ENCODE data around the gene CEACAM20. TPM values are rescaled to one million over a fixed set of nuclear protein-coding genes. Genes with fewer than 3 reads are reported as not detected.
"Not testable (repeated sequence)": the region's sequence is repeated elsewhere in the genome, so short reads cannot be mapped to it uniquely, and the experiment has no call there.

The CEACAM20 gene
- total RNA-seq, 1 experiment from 2014 or later = 0.28 TPM

DNA sequence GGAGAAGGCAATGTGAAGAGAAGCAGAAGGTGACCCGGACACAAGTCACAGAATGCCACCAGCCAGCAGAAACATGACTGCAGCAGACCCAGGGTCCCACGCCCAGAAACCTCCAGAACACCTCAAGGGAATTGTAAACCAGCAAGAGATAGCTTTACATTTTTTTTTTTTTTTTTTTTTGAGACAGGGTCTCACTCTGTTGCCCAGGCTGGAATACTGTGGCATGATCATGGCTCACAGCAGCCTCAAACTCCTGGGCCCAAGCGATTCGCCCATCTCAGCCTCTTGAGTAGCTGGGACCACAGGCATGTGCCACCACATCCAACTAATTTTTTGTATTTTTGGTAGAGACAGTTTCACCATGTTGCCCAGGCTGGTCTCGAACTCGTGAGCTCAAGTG lies 10.5 kb upstream of the CEACAM20 start:
- H3K9me3 Mint-ChIP-seq (ENCODE audit: low read depth, unreplicated experiment) = no peaks in the 10 kb centered on the region
- H3K4me3 Mint-ChIP-seq (ENCODE audit: low read depth, unreplicated experiment) = no peak overlapping the region
- no TSS peak for BruUV-seq (replicated peaks)
- no peaks in the 10 kb centered on the region for H3K4me1 Mint-ChIP-seq (ENCODE audit: low read depth, unreplicated experiment)
- DNase-seq = no peak
- H3K27me3 Mint-ChIP-seq (ENCODE audit: unreplicated experiment) = peaks cover 79% of the 10 kb centered on the region
- TF ChIP-seq, protein P1, sequence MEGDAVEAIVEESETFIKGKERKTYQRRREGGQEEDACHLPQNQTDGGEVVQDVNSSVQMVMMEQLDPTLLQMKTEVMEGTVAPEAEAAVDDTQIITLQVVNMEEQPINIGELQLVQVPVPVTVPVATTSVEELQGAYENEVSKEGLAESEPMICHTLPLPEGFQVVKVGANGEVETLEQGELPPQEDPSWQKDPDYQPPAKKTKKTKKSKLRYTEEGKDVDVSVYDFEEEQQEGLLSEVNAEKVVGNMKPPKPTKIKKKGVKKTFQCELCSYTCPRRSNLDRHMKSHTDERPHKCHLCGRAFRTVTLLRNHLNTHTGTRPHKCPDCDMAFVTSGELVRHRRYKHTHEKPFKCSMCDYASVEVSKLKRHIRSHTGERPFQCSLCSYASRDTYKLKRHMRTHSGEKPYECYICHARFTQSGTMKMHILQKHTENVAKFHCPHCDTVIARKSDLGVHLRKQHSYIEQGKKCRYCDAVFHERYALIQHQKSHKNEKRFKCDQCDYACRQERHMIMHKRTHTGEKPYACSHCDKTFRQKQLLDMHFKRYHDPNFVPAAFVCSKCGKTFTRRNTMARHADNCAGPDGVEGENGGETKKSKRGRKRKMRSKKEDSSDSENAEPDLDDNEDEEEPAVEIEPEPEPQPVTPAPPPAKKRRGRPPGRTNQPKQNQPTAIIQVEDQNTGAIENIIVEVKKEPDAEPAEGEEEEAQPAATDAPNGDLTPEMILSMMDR (IDR thresholded peaks at IDR 0.05; ENCODE audit: unreplicated experiment) = no peak
- CTCF ChIA-PET = interaction anchor here (0.7 kb wide), 1 partner anchor 9 kb away, joined by 5 read pairs; no protein-coding TSS in a partner anchor
- intact Hi-C loops (cut with micrococcal nuclease; ENCODE audit: unreplicated experiment) = no loop called here
- H3K36me3 Mint-ChIP-seq (ENCODE audit: insufficient read depth, unreplicated experiment) = no peaks in the 10 kb centered on the region
- no peak overlapping the region for H3K27ac Mint-ChIP-seq (ENCODE audit: unreplicated experiment)

DNA sequence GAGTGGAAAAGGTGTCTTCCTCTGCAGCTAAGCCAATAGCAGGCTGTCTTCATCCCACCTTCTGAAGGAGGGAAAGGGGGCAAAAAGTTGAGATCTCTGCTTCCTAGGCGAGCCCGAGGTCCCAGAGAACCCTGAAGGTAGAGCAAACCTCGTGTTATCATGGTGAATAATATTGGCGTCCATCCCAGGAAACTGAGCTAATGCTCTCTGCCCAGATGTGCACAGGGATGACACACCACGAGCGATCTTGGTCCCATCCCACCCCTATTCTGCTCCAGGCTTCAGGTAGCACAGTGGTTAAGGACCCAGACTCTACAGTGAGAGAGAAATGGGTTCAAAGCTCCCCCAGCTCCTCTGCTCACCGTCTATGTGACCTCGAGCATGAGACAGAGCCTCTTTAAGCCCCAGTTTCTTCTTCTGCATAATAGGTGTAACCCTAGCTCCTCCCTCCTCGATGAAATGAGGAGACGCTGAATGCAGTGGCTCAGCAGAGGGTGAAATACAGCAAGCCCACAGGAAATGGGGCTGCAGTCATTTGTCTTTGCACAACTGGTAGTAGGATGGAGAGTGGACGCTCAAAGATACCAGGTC lies 9.9 kb upstream of the CEACAM20 start:
- TF ChIP-seq, protein P1 (IDR thresholded peaks at IDR 0.05; ENCODE audit: unreplicated experiment) = no peak
- DNase-seq = no peak
- Mint-ChIP-seq H3K27ac (ENCODE audit: unreplicated experiment) (no peak overlapping the region), H3K4me3 (ENCODE audit: low read depth, unreplicated experiment) (no peak overlapping the region), H3K9me3 (ENCODE audit: low read depth, unreplicated experiment) (no peaks in the 10 kb centered on the region), H3K27me3 (ENCODE audit: unreplicated experiment) (peaks cover 80% of the 10 kb centered on the region), H3K4me1 (ENCODE audit: low read depth, unreplicated experiment) (no peaks in the 10 kb centered on the region), H3K36me3 (ENCODE audit: insufficient read depth, unreplicated experiment) (no peaks in the 10 kb centered on the region)
- CTCF ChIA-PET = interaction anchor here (0.7 kb wide), 1 partner anchor 9 kb away, joined by 5 read pairs; no protein-coding TSS in a partner anchor
- intact Hi-C loops (cut with micrococcal nuclease; ENCODE audit: unreplicated experiment) = no loop called here
- BruUV-seq (replicated peaks) = no TSS peak

- H3K27me3 Mint-ChIP-seq (ENCODE audit: unreplicated experiment) = peaks cover 79% of the 10 kb centered on the region
- CTCF ChIA-PET; DNase-seq; H3K4me3 Mint-ChIP-seq (ENCODE audit: low read depth, unreplicated experiment); H3K27ac Mint-ChIP-seq (ENCODE audit: unreplicated experiment); H3K4me1 Mint-ChIP-seq (ENCODE audit: low read depth, unreplicated experiment); H3K9me3 Mint-ChIP-seq (ENCODE audit: low read depth, unreplicated experiment); intact Hi-C loops (cut with micrococcal nuclease; ENCODE audit: unreplicated experiment); H3K36me3 Mint-ChIP-seq (ENCODE audit: insufficient read depth, unreplicated experiment); BruUV-seq (replicated peaks): not testable (repeated sequence)
Observed at GRCh38 chr19:44535361-44535760, 5.9 kb upstream of the CEACAM20 start.

DNA sequence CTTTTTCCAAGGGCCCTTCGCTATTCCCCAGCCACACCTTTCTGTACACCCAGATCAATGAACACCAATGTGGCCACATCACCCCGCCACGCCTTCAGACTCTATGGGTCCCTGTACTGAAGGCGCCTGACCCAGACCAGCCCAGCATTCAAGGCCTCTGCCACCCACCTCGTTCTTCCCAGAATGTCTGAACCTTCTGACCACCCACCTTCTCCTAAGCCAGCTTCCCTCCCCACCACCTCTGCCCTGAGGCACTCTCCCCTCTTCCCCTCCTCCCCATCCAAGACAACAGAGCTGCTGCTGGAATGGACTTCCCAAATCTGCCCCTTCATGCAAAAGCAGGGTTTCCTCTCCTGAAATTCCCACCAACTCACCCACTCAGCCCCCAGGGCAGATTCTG lies 3.3 kb upstream of the CEACAM20 start:
- Mint-ChIP-seq H3K9me3 (ENCODE audit: low read depth, unreplicated experiment) (no peaks in the 10 kb centered on the region), H3K4me3 (ENCODE audit: low read depth, unreplicated experiment) (no peak overlapping the region), H3K4me1 (ENCODE audit: low read depth, unreplicated experiment) (peaks cover 17% of the 10 kb centered on the region), H3K36me3 (ENCODE audit: insufficient read depth, unreplicated experiment) (no peaks in the 10 kb centered on the region), H3K27me3 (ENCODE audit: unreplicated experiment) (peaks cover 81% of the 10 kb centered on the region), H3K27ac (ENCODE audit: unreplicated experiment) (no peak overlapping the region)
- TF ChIP-seq, protein P1 (IDR thresholded peaks at IDR 0.05; ENCODE audit: unreplicated experiment) = no peak
- DNase-seq = no peak
- no TSS peak for BruUV-seq (replicated peaks)
- intact Hi-C loops (cut with micrococcal nuclease; ENCODE audit: unreplicated experiment) = no loop called here
- CTCF ChIA-PET = interaction anchor here (1.0 kb wide), 1 partner anchor 34 kb away, joined by 3 read pairs; no protein-coding TSS in a partner anchor

DNA sequence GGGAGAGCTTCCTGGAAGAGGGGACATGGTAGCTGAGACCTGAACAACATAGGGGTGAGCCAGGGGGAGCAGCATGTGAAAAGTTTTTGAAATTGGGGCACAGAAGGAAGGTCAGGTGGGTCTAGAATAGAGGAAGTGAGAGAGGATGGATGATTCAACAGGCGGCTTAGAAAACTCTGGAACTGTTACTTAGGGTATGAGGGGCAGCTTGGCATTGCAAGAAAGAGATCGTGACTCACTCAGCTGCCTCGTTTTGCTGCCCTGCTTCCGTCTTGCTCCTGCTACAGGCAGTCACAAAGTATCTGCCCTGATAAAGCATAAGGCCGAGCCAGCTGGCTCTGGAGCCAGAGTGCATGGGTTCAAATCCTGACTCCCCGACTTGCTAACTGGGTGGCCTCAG lies 1.3 kb upstream of the CEACAM20 start:
- CTCF ChIA-PET = interaction anchor here (0.6 to 1.8 kb wide), 7 partner anchors 9 to 602 kb away, joined by 3 to 5 read pairs (median 4); partner anchors contain the start of gene ZNF180
- Mint-ChIP-seq H3K4me3 (ENCODE audit: low read depth, unreplicated experiment) (no peak overlapping the region), H3K4me1 (ENCODE audit: low read depth, unreplicated experiment) (peaks cover 17% of the 10 kb centered on the region), H3K27ac (ENCODE audit: unreplicated experiment) (no peak overlapping the region), H3K9me3 (ENCODE audit: low read depth, unreplicated experiment) (no peaks in the 10 kb centered on the region), H3K27me3 (ENCODE audit: unreplicated experiment) (peaks cover 68% of the 10 kb centered on the region), H3K36me3 (ENCODE audit: insufficient read depth, unreplicated experiment) (no peaks in the 10 kb centered on the region)
- no peak for DNase-seq
- intact Hi-C loops (cut with micrococcal nuclease; ENCODE audit: unreplicated experiment) = no loop called here
- TF ChIP-seq, protein P1 (IDR thresholded peaks at IDR 0.05; ENCODE audit: unreplicated experiment) = no peak
- BruUV-seq (replicated peaks) = no TSS peak

Data from Calu3 (cell line).